ENCODE measurements around the gene ANKRD6. TPM values are rescaled to one million over a fixed set of nuclear protein-coding genes. Genes with fewer than 3 reads are reported as not detected.

ANKRD6 gene
- polyA plus RNA-seq, result 1 to 10 TPM in 3 of 4 donors, under 1 TPM in 1; 0.89 to 7.9 (median 1.8) TPM
- long read RNA-seq, donor 1, partial matches to known transcripts, result 98 of 108 reads
- long read RNA-seq, donor 1, other reads (novel, unspliced or antisense), result 10 of 108 reads
- long read RNA-seq, donor 2, result 0 reads
- long read RNA-seq, donor 3, result 0 reads
- long read RNA-seq, donor 4, result 0 reads
- long read RNA-seq, donor 5, result 0 reads
- long read RNA-seq, donor 6, result 0 reads
- long read RNA-seq, donor 7, partial matches to known transcripts, result 11 of 64 reads
- long read RNA-seq, donor 7, other reads (novel, unspliced or antisense), result 53 of 64 reads
- long read RNA-seq, donor 8, result 0 reads
- long read RNA-seq, donor 9, result 0 reads
- long read RNA-seq, donor 10, partial matches to known transcripts, result 0 of 1 reads
- long read RNA-seq, donor 10, other reads (novel, unspliced or antisense), result 0 of 1 reads

DNA sequence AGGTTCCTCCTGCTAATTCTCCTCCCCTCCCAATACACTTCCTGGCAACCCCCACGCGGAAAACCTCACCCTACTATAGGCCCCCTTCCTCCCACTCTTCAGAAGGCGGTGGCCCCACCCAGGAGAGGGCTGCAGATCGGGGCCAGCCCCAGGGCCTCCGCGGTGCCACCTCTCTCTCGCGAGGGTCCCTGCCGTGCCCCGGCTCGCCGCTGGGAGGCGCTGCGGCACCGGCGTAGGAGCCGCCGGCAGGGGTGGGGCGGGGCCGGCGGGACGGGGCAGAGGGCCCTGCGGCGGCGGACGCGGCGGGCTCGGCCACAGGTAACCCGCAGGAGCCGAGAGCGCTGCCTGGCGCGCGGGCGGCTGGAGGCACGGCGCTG lies at the start of gene ANKRD6:
TSS of gene ANKRD6 (plus strand) at position 278 of the 377 bp plus-strand sequence. CDS start 133,825 bp downstream, outside the sequence.
- H3K4me3 ChIP-seq (ENCODE audit: low read depth in 1 of 3, low read length in 3 of 3), result peak within 1 kb of the TSS; percentile 52 to 64 (median 53)
- H3K27me3 ChIP-seq (ENCODE audit: control insufficient read depth in 3 of 3, insufficient read depth in 3 of 3, low read length in 3 of 3), result peaks cover 0 to 26% (median 0%) of the 10 kb centered on the region in 3 donors
- H3K4me1 ChIP-seq (ENCODE audit: control insufficient read depth in 3 of 3, insufficient read depth in 2 of 3, low read depth in 1 of 3, low read length in 2 of 3), result peaks cover 0 to 5% (median 0%) of the 10 kb centered on the region in 3 donors
- no peaks in the 10 kb centered on the region for H3K36me3 ChIP-seq (ENCODE audit: control insufficient read depth in 3 of 3, insufficient read depth in 2 of 3, low read depth in 1 of 3, low read length in 3 of 3)
- FAIRE-seq (no peak), DNase-seq (peak; percentile 61 to 88)
- WGBS, 3 donors, result 0 to 1% (median 0%) methylated on average over 12 to 38 of the region's 38 CpGs
- no peak within 1 kb of the TSS for H3K27ac ChIP-seq (ENCODE audit: low read depth in 1 of 3, low read length in 2 of 3)
- H3K9me3 ChIP-seq (ENCODE audit: control insufficient read depth in 2 of 2, insufficient read depth in 1 of 2, low read depth in 1 of 2, low read length in 1 of 2), result no peaks in the 10 kb centered on the region

DNA sequence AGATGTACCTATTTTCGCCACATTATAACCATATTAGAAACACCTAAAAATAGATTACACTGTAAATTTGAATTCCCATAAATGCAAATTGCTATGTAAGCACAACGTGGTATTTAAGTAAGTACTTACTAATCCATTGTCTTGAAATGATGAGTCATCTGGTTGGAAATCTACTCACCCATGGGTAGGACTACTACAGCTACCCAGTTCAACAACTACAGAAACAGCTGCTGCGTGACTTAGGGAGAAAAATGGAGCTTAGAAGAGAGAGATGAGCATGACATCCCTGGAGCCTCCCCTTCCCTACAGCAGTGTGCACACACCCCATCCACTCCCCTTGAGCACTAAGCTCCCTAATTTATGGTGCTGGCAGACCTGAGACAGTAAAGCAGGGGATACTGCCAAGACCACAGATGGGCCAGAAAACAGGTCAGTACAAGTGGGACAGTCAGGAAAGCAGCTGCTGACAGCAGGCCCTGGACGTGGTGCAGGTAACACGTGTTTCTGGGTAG lies 47.7 kb upstream of the ANKRD6 start:
- H3K27me3 ChIP-seq (ENCODE audit: control insufficient read depth in 3 of 3, insufficient read depth in 3 of 3, low read length in 3 of 3), result no peaks in the 10 kb centered on the region
- 71 to 77% (median 72%) methylated on average over 5 of the region's 5 CpGs for WGBS, 3 donors
- no peaks in the 10 kb centered on the region for H3K9me3 ChIP-seq (ENCODE audit: control insufficient read depth in 2 of 2, insufficient read depth in 1 of 2, low read depth in 1 of 2, low read length in 1 of 2)
- H3K4me1 ChIP-seq (ENCODE audit: control insufficient read depth in 3 of 3, insufficient read depth in 2 of 3, low read depth in 1 of 3, low read length in 2 of 3), result no peaks in the 10 kb centered on the region
- H3K4me3 ChIP-seq (ENCODE audit: low read depth in 1 of 3, low read length in 3 of 3), result no peak overlapping the region
- no peak overlapping the region for H3K27ac ChIP-seq (ENCODE audit: low read depth in 1 of 3, low read length in 2 of 3)
- FAIRE-seq (no peak), DNase-seq (no peak)
- peaks cover 0 to 8% (median 0%) of the 10 kb centered on the region in 3 donors for H3K36me3 ChIP-seq (ENCODE audit: control insufficient read depth in 3 of 3, insufficient read depth in 2 of 3, low read depth in 1 of 3, low read length in 3 of 3)

DNA sequence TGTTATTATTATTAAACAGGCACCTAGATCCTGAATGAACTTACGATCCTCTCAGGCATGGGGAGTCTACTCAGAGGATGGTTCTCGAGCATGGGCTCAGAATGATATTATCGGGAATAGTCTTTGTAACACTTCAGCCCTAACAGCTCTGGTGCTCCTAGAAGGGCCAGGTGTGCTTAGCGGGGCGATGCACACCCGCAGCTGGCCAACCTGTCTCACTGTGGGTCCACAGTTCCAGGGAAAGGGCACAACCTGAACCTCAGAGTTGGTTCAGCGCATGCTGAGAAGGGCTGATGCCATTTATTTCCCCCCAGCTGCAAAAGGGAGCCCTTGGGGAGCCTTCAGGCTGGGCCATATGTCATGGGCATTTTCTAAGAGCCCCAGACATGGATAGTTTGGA lies 47.1 kb upstream of the ANKRD6 start:
- H3K4me3 ChIP-seq (ENCODE audit: low read depth in 1 of 3, low read length in 3 of 3), result no peak overlapping the region
- DNase-seq, result no peak
- no peaks in the 10 kb centered on the region for H3K9me3 ChIP-seq (ENCODE audit: control insufficient read depth in 2 of 2, insufficient read depth in 1 of 2, low read depth in 1 of 2, low read length in 1 of 2)
- no peaks in the 10 kb centered on the region for H3K4me1 ChIP-seq (ENCODE audit: control insufficient read depth in 3 of 3, insufficient read depth in 2 of 3, low read depth in 1 of 3, low read length in 2 of 3)
- FAIRE-seq, result no peak
- H3K36me3 ChIP-seq (ENCODE audit: control insufficient read depth in 3 of 3, insufficient read depth in 2 of 3, low read depth in 1 of 3, low read length in 3 of 3), result peaks cover 0 to 8% (median 0%) of the 10 kb centered on the region in 3 donors
- 92 to 94% (median 94%) methylated on average over 7 of the region's 7 CpGs for WGBS, 3 donors
- H3K27ac ChIP-seq (ENCODE audit: low read depth in 1 of 3, low read length in 2 of 3), result no peak overlapping the region
- no peaks in the 10 kb centered on the region for H3K27me3 ChIP-seq (ENCODE audit: control insufficient read depth in 3 of 3, insufficient read depth in 3 of 3, low read length in 3 of 3)

DNA sequence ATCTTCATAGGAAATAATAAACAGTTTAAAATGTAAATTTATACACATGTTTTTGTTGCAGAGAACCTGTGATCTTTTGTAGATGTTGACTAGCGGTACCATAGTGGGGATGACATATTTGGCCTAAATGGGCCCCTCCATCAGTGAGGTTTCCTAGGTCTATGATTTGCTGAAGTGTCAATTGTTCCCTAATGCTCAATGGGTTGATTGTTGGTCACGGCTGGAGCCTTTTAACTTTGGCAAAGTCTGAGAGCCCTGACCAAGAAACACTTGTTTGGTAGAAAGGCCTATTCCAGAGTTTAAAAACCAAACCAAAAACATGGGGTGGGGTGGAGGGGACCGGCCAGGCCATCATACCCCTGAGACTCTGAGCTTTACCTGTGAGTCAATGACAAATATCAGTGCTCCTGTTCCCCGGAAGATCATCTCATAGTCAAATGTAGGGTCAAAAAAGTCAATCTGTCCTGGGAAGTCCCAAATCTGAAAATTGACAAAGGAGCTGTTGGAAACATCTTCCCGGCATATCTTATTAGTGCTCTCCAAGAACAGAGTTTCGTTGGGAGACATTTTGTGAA lies 45.9 kb upstream of the ANKRD6 start:
- no peak overlapping the region for H3K27ac ChIP-seq (ENCODE audit: low read depth in 1 of 3, low read length in 2 of 3)
- H3K27me3 ChIP-seq (ENCODE audit: control insufficient read depth in 3 of 3, insufficient read depth in 3 of 3, low read length in 3 of 3), result no peaks in the 10 kb centered on the region
- DNase-seq (no peak), FAIRE-seq (no peak)
- H3K9me3 ChIP-seq (ENCODE audit: control insufficient read depth in 2 of 2, insufficient read depth in 1 of 2, low read depth in 1 of 2, low read length in 1 of 2), result peaks cover 0 to 3% of the 10 kb centered on the region in 2 donors
- H3K36me3 ChIP-seq (ENCODE audit: control insufficient read depth in 3 of 3, insufficient read depth in 2 of 3, low read depth in 1 of 3, low read length in 3 of 3), result peaks cover 0 to 8% (median 0%) of the 10 kb centered on the region in 3 donors
- H3K4me3 ChIP-seq (ENCODE audit: low read depth in 1 of 3, low read length in 3 of 3), result no peak overlapping the region
- 86 to 93% (median 90%) methylated on average over 6 of the region's 6 CpGs for WGBS, 3 donors
- no peaks in the 10 kb centered on the region for H3K4me1 ChIP-seq (ENCODE audit: control insufficient read depth in 3 of 3, insufficient read depth in 2 of 3, low read depth in 1 of 3, low read length in 2 of 3)

DNA sequence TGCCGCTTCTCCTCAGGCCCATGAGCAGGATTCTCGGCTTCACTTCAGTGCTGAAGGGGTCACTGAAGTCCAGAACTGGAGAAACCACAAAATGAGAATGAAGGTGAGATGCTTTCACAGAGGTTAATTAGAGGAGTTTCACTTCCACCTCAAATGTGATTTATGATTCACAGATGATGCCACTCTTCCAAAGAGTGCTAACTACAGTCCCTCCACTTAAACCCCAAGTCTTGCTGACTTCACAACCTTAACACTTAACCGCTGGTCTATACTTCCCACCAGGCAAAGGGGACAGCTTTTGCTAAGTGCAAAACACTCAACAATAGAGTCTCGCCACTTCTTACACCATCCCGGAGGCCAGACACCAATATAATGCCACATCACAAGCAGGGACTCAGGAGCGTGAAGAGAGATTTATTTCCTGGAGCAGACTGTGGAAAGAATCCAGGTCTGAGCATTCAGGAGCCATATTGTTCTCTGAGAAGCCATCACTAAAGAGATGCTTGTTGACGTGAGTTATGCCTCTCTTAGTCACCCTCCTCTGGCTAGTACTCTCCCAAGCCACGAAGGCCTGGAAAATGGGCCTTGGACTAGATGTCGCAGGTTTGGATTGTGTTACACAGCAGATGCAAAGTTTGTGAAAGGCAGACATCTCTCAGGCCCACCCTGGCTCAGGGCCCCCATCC lies 45.3 kb upstream of the ANKRD6 start:
- no peaks in the 10 kb centered on the region for H3K27me3 ChIP-seq (ENCODE audit: control insufficient read depth in 3 of 3, insufficient read depth in 3 of 3, low read length in 3 of 3)
- 84 to 90% (median 90%) methylated on average over 9 of the region's 9 CpGs for WGBS, 3 donors
- no peak overlapping the region for H3K27ac ChIP-seq (ENCODE audit: low read depth in 1 of 3, low read length in 2 of 3)
- no peaks in the 10 kb centered on the region for H3K4me1 ChIP-seq (ENCODE audit: control insufficient read depth in 3 of 3, insufficient read depth in 2 of 3, low read depth in 1 of 3, low read length in 2 of 3)
- H3K36me3 ChIP-seq (ENCODE audit: control insufficient read depth in 3 of 3, insufficient read depth in 2 of 3, low read depth in 1 of 3, low read length in 3 of 3), result peaks cover 0 to 8% (median 0%) of the 10 kb centered on the region in 3 donors
- peaks cover 0 to 3% of the 10 kb centered on the region in 2 donors for H3K9me3 ChIP-seq (ENCODE audit: control insufficient read depth in 2 of 2, insufficient read depth in 1 of 2, low read depth in 1 of 2, low read length in 1 of 2)
- FAIRE-seq (no peak), DNase-seq (no peak)
- H3K4me3 ChIP-seq (ENCODE audit: low read depth in 1 of 3, low read length in 3 of 3), result no peak overlapping the region

DNA sequence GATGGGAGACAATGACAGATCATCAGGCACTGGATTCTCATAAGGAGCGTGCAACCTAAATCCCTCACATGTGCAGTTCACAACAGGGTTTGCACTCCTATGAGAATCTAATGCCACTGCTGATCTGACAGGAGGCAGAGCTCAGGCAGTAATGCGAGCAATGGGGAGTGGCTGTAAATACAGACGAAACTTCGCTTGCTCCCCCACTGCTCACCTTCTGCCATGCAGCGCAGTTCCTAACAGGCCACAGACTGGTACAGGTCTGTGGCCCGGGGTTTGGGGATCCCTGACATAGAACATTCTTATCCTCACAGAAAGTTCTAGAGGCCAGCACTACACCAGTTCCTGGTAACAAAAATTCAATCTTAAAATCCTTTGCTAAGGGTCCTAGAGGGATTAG lies 44.1 kb upstream of the ANKRD6 start:
- H3K27ac ChIP-seq (ENCODE audit: low read depth in 1 of 3, low read length in 2 of 3), result no peak overlapping the region
- H3K4me3 ChIP-seq (ENCODE audit: low read depth in 1 of 3, low read length in 3 of 3), result no peak overlapping the region
- peaks cover 0 to 8% (median 0%) of the 10 kb centered on the region in 3 donors for H3K36me3 ChIP-seq (ENCODE audit: control insufficient read depth in 3 of 3, insufficient read depth in 2 of 3, low read depth in 1 of 3, low read length in 3 of 3)
- DNase-seq (no peak), FAIRE-seq (no peak)
- no peaks in the 10 kb centered on the region for H3K27me3 ChIP-seq (ENCODE audit: control insufficient read depth in 3 of 3, insufficient read depth in 3 of 3, low read length in 3 of 3)
- H3K4me1 ChIP-seq (ENCODE audit: control insufficient read depth in 3 of 3, insufficient read depth in 2 of 3, low read depth in 1 of 3, low read length in 2 of 3), result no peaks in the 10 kb centered on the region
- peaks cover 0 to 3% of the 10 kb centered on the region in 2 donors for H3K9me3 ChIP-seq (ENCODE audit: control insufficient read depth in 2 of 2, insufficient read depth in 1 of 2, low read depth in 1 of 2, low read length in 1 of 2)
- WGBS, 3 donors, result 91 to 100% (median 95%) methylated on average over 6 of the region's 6 CpGs

DNA sequence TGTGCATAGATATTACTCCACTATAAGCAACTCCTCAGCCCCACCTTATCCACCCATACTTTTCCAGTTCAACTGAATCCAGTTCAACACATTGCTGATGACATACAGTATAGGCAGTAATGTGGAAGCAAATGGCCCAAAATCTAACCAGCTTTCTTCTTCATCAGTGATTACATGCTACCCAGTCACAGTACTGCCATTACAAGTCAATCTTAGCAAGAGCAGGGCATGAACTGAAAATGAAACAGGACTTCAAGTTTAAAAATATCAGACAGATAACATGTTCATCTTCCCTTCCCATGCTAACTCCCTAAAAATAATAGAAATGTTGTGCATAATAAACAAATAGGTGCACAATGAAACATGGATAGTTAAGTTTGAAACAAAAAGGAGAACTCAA lies 40.1 kb upstream of the ANKRD6 start:
- no peak for FAIRE-seq

DNA sequence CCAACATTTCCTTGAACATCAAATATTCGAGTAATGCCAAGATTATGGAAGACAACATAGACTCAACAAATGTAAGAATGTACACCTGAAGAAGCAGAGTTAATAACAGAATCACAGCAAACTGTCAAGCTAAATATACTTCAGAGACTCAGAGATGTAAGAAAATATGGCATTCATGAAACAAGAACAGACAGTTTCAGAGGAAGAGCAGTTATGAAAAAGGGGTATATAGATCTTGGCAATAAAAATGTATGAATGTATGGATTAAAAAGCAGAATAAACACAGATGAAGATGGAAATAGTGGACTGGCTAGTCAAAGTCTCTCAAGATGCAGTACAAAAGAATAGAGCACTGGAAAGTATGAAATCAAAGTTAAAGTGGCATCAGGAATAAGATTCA lies 39.3 kb upstream of the ANKRD6 start:
- WGBS, 3 donors, result 87 to 100% (median 89%) methylated on average over 1 of the region's 1 CpG
- H3K27ac ChIP-seq (ENCODE audit: low read depth in 1 of 3, low read length in 2 of 3), result no peak overlapping the region
- no peaks in the 10 kb centered on the region for H3K27me3 ChIP-seq (ENCODE audit: control insufficient read depth in 3 of 3, insufficient read depth in 3 of 3, low read length in 3 of 3)
- peaks cover 0 to 3% of the 10 kb centered on the region in 2 donors for H3K9me3 ChIP-seq (ENCODE audit: control insufficient read depth in 2 of 2, insufficient read depth in 1 of 2, low read depth in 1 of 2, low read length in 1 of 2)
- H3K4me3 ChIP-seq (ENCODE audit: low read depth in 1 of 3, low read length in 3 of 3), result no peak overlapping the region
- H3K36me3 ChIP-seq (ENCODE audit: control insufficient read depth in 3 of 3, insufficient read depth in 2 of 3, low read depth in 1 of 3, low read length in 3 of 3), result no peaks in the 10 kb centered on the region
- H3K4me1 ChIP-seq (ENCODE audit: control insufficient read depth in 3 of 3, insufficient read depth in 2 of 3, low read depth in 1 of 3, low read length in 2 of 3), result no peaks in the 10 kb centered on the region
- FAIRE-seq, result no peak
- no peak for DNase-seq

More for the DNA sequence above, 40.1 kb upstream of the ANKRD6 start:
- no peak for DNase-seq
- no peaks in the 10 kb centered on the region for H3K27me3 ChIP-seq (ENCODE audit: control insufficient read depth in 3 of 3, insufficient read depth in 3 of 3, low read length in 3 of 3)
- H3K4me1 ChIP-seq (ENCODE audit: control insufficient read depth in 3 of 3, insufficient read depth in 2 of 3, low read depth in 1 of 3, low read length in 2 of 3), result no peaks in the 10 kb centered on the region
- no peak overlapping the region for H3K27ac ChIP-seq (ENCODE audit: low read depth in 1 of 3, low read length in 2 of 3)
- H3K36me3 ChIP-seq (ENCODE audit: control insufficient read depth in 3 of 3, insufficient read depth in 2 of 3, low read depth in 1 of 3, low read length in 3 of 3), result no peaks in the 10 kb centered on the region
- H3K9me3 ChIP-seq (ENCODE audit: control insufficient read depth in 2 of 2, insufficient read depth in 1 of 2, low read depth in 1 of 2, low read length in 1 of 2), result peaks cover 0 to 3% of the 10 kb centered on the region in 2 donors
- H3K4me3 ChIP-seq (ENCODE audit: low read depth in 1 of 3, low read length in 3 of 3), result no peak overlapping the region
